WERI-Rb-1 (cell line): ENCODE results near the gene NKAPL.
"Not testable (repeated sequence)": the region's sequence is repeated elsewhere in the genome, so short reads cannot be mapped to it uniquely, and the experiment has no call there.

Experiments used
- DNase-seq: peaks from one replicate; pipeline ENCODE4 v3.0.0-alpha.2; 2020
- H3K27ac ChIP-seq: fragments of 250-450 bp; sonication (Bioruptor Pico); 2 replicates; pipeline ENCODE4 v1.5.1; 2020; ENCODE audit warnings: mild to moderate bottlenecking, moderate library complexity
- H3K27me3 ChIP-seq: fragments of 250-450 bp; sonication (Bioruptor Pico); 2 replicates; pipeline ENCODE4 v1.5.1; 2021; ENCODE audit warnings: mild to moderate bottlenecking, low read depth, moderate library complexity; ENCODE audit not compliant: insufficient read depth, severe bottlenecking
- H3K36me3 ChIP-seq: fragments of 250-450 bp; sonication (Bioruptor Pico); 2 replicates; pipeline ENCODE4 v1.5.1; 2020; ENCODE audit warnings: mild to moderate bottlenecking, moderate library complexity
- H3K4me3 ChIP-seq: 2 replicates; pipeline ENCODE4 v1.5.1; 2011; ENCODE audit warnings: low read depth, mild to moderate bottlenecking, control low read depth, low read length
- H3K9me3 ChIP-seq: fragments of 250-450 bp; sonication (Bioruptor Pico); 2 replicates; pipeline ENCODE4 v1.5.1; 2021; ENCODE audit warnings: mild to moderate bottlenecking, moderate library complexity; ENCODE audit not compliant: severe bottlenecking
- TF ChIP-seq, protein P1 (sequence below): IDR thresholded peaks from 2 replicates; pipeline ENCODE4 v1.5.1; 2011; ENCODE audit warnings: low read depth, mild to moderate bottlenecking, control low read depth, inconsistent platforms, low read length

The NKAPL gene

DNA sequence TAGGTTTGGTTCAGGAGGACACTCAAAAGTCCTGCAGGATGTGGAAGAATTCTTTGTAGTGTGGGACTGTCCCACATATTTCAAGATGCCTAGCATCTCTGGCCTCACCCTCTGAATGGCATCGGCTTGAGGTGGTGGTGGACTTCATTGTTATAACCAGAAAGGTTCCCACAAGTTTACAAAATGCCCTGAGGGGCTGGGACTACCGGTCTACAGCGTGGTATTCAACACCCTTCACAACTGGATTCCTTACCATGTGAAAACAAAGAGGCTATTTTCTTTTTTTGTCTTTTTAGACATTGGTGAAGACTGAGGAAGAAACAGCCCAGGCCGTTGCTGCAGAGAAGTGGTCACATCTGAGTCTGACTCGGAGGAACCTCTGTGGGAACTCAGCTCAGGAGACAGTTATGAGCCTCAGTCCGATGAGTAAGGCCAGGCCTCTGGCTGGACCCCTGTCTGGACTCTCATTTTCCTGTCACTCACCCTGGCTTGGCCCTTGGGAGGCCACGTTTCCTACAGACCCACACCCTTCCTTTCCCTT is 37.5 kb downstream of the NKAPL start:
- Histone ChIP-seq H3K4me3 (no peak overlapping the region), H3K9me3 (no peaks in the 10 kb centered on the region), H3K27ac (no peak overlapping the region), H3K27me3 (no peaks in the 10 kb centered on the region), H3K36me3 (peaks cover 67% of the 10 kb centered on the region)
- no peak for DNase-seq
- TF ChIP-seq, protein P1, sequence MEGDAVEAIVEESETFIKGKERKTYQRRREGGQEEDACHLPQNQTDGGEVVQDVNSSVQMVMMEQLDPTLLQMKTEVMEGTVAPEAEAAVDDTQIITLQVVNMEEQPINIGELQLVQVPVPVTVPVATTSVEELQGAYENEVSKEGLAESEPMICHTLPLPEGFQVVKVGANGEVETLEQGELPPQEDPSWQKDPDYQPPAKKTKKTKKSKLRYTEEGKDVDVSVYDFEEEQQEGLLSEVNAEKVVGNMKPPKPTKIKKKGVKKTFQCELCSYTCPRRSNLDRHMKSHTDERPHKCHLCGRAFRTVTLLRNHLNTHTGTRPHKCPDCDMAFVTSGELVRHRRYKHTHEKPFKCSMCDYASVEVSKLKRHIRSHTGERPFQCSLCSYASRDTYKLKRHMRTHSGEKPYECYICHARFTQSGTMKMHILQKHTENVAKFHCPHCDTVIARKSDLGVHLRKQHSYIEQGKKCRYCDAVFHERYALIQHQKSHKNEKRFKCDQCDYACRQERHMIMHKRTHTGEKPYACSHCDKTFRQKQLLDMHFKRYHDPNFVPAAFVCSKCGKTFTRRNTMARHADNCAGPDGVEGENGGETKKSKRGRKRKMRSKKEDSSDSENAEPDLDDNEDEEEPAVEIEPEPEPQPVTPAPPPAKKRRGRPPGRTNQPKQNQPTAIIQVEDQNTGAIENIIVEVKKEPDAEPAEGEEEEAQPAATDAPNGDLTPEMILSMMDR = no peak

GRCh38 chr6:28303570-28303969 is 44.5 kb downstream of the NKAPL start:
- Histone ChIP-seq H3K27ac (no peak overlapping the region), H3K9me3 (no peaks in the 10 kb centered on the region), H3K27me3 (no peaks in the 10 kb centered on the region), H3K36me3 (peaks cover 45% of the 10 kb centered on the region), H3K4me3 (no peak overlapping the region)
- TF ChIP-seq, protein P1 = no peak
- no peak for DNase-seq

DNA sequence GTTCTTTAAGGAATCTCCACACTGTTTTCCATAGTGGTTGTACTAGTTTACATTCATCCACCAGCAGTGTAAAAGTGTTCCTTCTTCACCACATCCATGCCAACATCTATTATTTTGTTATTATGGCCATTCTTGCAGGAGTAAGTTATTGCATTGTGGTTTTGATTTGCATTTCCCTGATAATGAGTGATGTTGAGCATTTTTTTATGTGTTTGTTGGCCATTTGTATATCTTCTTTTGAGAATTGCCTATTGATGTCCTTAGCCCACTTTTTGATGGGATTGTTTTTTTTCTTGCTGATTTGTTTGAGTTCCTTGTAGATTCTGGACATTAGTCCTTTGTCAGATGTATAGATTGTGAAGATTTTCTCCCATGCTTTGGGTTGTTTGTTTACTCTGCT is 47.3 kb downstream of the NKAPL start:
- not testable (repeated sequence) for H3K9me3 ChIP-seq, H3K27ac ChIP-seq, H3K4me3 ChIP-seq, H3K27me3 ChIP-seq, DNase-seq
- peaks cover 31% of the 10 kb centered on the region for H3K36me3 ChIP-seq
